ENCODE results near the gene GNAS. TPM values are rescaled to one million over a fixed set of nuclear protein-coding genes. Genes with fewer than 3 reads are reported as not detected.
A peak's percentile ranks its signal among the peaks of the same experiment; 100 is the strongest.

GNAS gene
- polyA plus RNA-seq, 1 donor (not counting 4 experiments of a cell fraction or from before 2014, with no cell fraction given), result 560 TPM

GRCh38 chr20:58847463-58847862 is 5.1 kb upstream of the GNAS start:
- FAIRE-seq, result no peak
- H3K9me3 ChIP-seq (ENCODE audit: control insufficient read depth, low read depth, low read length), result no peaks in the 10 kb centered on the region
- no peak overlapping the region for H3K4me3 ChIP-seq (ENCODE audit: control insufficient read depth in 2 of 3, extremely low read depth in 1 of 3, insufficient read depth in 2 of 3, low read depth in 1 of 3, low read length in 3 of 3)
- H3K4me2 ChIP-seq (ENCODE audit: control insufficient read depth, extremely low read depth, insufficient read depth, low read depth, low read length), result no peak overlapping the region
- H3K9ac ChIP-seq (ENCODE audit: control insufficient read depth, extremely low read depth, insufficient read depth, low read length), result no peak overlapping the region
- no peak overlapping the region for H2AFZ ChIP-seq (ENCODE audit: control insufficient read depth, low read length)
- H3K36me3 ChIP-seq (ENCODE audit: control insufficient read depth in 2 of 2, extremely low read depth in 1 of 2, insufficient read depth in 2 of 2, low read length in 2 of 2), result no peaks in the 10 kb centered on the region
- no peak overlapping the region for H3K27ac ChIP-seq (ENCODE audit: control insufficient read depth, insufficient read depth, low read length)
- peaks cover 20% of the 10 kb centered on the region for H3K27me3 ChIP-seq (ENCODE audit: control insufficient read depth, extremely low read depth, insufficient read depth, low read length)
- no peaks in the 10 kb centered on the region for H3K79me2 ChIP-seq (ENCODE audit: control insufficient read depth, insufficient read depth, low read length)
- dilution Hi-C loops (cut with MboI; ENCODE audit: extremely low pct_ligation_motif_present, low sequenced_read_pairs), result no loop called here
- no peaks in the 10 kb centered on the region for H3K4me1 ChIP-seq (ENCODE audit: control insufficient read depth, extremely low read depth, insufficient read depth, low read length)
- no peaks in the 10 kb centered on the region for H4K20me1 ChIP-seq (ENCODE audit: control insufficient read depth, extremely low read depth, insufficient read depth, low read length)
- TF ChIP-seq CTCF (optimal IDR thresholded peaks at IDR 0.05 in 1 of 3, IDR thresholded peaks at IDR 0.05 in 1 of 3, conservative IDR thresholded peaks at IDR 0.05 in 1 of 3; ENCODE audit: extremely low read depth in 1 of 3, insufficient read depth in 2 of 3, low read length in 3 of 3), result no peak
- TF ChIP-seq EZH2 (IDR thresholded peaks at IDR 0.05; ENCODE audit: low read length), result no peak
- DNase-seq (ENCODE audit: low read depth, low spot score), result no peak
- H3K9me1 ChIP-seq (ENCODE audit: control insufficient read depth, extremely low read depth, insufficient read depth, low read length), result no peaks in the 10 kb centered on the region

GRCh38 chr20:58850693-58851174 is 1.8 kb upstream of the GNAS start, which contains the start of gene GNAS-AS1:
Gene GNAS-AS1, minus strand, starts transcription at chr20:58850902.
- peak within 1 kb of the TSS; percentile 67 for H3K4me2 ChIP-seq (ENCODE audit: control insufficient read depth, extremely low read depth, insufficient read depth, low read depth, low read length)
- peaks cover 41% of the 10 kb centered on the region for H3K27me3 ChIP-seq (ENCODE audit: control insufficient read depth, extremely low read depth, insufficient read depth, low read length)
- TF ChIP-seq EZH2 (IDR thresholded peaks at IDR 0.05; ENCODE audit: low read length) (no peak), CTCF (optimal IDR thresholded peaks at IDR 0.05 in 1 of 3, IDR thresholded peaks at IDR 0.05 in 1 of 3, conservative IDR thresholded peaks at IDR 0.05 in 1 of 3; ENCODE audit: extremely low read depth in 1 of 3, insufficient read depth in 2 of 3, low read length in 3 of 3) (no peak)
- H2AFZ ChIP-seq (ENCODE audit: control insufficient read depth, low read length), result peak within 1 kb of the TSS; percentile 57
- FAIRE-seq (no peak), DNase-seq (ENCODE audit: low read depth, low spot score) (no peak)
- no peaks in the 10 kb centered on the region for H3K9me1 ChIP-seq (ENCODE audit: control insufficient read depth, extremely low read depth, insufficient read depth, low read length)
- H3K79me2 ChIP-seq (ENCODE audit: control insufficient read depth, insufficient read depth, low read length), result no peaks in the 10 kb centered on the region
- no peak within 1 kb of the TSS for H3K27ac ChIP-seq (ENCODE audit: control insufficient read depth, insufficient read depth, low read length)
- peak within 1 kb of the TSS; percentile 49 for H3K9ac ChIP-seq (ENCODE audit: control insufficient read depth, extremely low read depth, insufficient read depth, low read length)
- dilution Hi-C loops (cut with MboI; ENCODE audit: extremely low pct_ligation_motif_present, low sequenced_read_pairs), result loop anchor here (25.0 kb wide), 1 partner anchor 362 kb away; no protein-coding TSS in a partner anchor
- peaks cover 2% of the 10 kb centered on the region for H3K4me1 ChIP-seq (ENCODE audit: control insufficient read depth, extremely low read depth, insufficient read depth, low read length)
- H3K4me3 ChIP-seq (ENCODE audit: control insufficient read depth in 2 of 3, extremely low read depth in 1 of 3, insufficient read depth in 2 of 3, low read depth in 1 of 3, low read length in 3 of 3), result peak within 1 kb of the TSS; percentile 56 to 63 (median 61)
- H3K9me3 ChIP-seq (ENCODE audit: control insufficient read depth, low read depth, low read length), result no peaks in the 10 kb centered on the region
- H3K36me3 ChIP-seq (ENCODE audit: control insufficient read depth in 2 of 2, extremely low read depth in 1 of 2, insufficient read depth in 2 of 2, low read length in 2 of 2), result no peaks in the 10 kb centered on the region
- H4K20me1 ChIP-seq (ENCODE audit: control insufficient read depth, extremely low read depth, insufficient read depth, low read length), result no peaks in the 10 kb centered on the region

Measured in keratinocyte (primary cell).